ENCODE data around the gene CDCA7L.

CDCA7L gene

DNA sequence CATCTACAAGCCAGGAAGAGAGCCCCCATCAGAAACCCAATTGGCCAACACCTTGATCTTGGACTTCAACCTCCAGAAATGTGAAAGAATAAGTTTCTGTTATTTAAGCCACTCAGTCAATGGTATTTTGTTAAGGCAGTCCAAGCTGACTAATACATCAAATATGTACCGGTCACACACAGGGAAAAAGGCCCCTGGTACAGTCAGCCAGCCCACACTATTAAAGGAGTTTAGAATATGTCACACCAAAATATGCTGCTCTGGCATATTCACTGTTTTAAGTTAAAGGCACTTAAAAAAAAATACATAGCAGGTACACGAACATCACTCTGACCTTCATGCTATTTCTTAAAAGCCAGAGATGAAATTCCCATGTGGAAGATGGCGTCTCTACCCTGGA is 15.2 kb upstream of the CDCA7L start:
- H3K4me3 ChIP-seq (ENCODE audit: low read depth, low read length): no peak overlapping the region
- TF ChIP-seq, protein P1, sequence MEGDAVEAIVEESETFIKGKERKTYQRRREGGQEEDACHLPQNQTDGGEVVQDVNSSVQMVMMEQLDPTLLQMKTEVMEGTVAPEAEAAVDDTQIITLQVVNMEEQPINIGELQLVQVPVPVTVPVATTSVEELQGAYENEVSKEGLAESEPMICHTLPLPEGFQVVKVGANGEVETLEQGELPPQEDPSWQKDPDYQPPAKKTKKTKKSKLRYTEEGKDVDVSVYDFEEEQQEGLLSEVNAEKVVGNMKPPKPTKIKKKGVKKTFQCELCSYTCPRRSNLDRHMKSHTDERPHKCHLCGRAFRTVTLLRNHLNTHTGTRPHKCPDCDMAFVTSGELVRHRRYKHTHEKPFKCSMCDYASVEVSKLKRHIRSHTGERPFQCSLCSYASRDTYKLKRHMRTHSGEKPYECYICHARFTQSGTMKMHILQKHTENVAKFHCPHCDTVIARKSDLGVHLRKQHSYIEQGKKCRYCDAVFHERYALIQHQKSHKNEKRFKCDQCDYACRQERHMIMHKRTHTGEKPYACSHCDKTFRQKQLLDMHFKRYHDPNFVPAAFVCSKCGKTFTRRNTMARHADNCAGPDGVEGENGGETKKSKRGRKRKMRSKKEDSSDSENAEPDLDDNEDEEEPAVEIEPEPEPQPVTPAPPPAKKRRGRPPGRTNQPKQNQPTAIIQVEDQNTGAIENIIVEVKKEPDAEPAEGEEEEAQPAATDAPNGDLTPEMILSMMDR (IDR thresholded peaks at IDR 0.05; ENCODE audit: borderline replicate concordance, insufficient read depth, low read depth, low read length): no peak

DNA sequence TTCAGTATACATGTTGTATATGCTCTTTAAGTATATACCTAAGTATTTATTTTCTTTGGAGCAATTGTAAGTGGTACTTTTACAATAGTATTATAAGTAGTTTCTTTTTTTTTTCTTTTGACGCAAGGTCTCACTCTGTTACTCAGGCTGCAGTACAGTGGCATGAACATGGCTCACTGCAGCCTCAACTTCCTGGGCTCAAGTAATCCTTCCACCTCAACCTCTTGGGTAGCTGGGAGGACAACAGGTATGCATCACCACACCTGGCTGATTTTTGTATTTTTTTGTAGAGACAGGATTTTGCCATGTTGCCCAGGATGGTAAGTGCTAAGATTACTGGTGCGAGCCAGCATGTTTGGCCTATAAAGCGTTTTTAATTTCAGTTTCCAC is 13.7 kb upstream of the CDCA7L start:
- TF ChIP-seq, protein P1 (IDR thresholded peaks at IDR 0.05; ENCODE audit: borderline replicate concordance, insufficient read depth, low read depth, low read length): no peak
- no peak overlapping the region for H3K4me3 ChIP-seq (ENCODE audit: low read depth, low read length)

DNA sequence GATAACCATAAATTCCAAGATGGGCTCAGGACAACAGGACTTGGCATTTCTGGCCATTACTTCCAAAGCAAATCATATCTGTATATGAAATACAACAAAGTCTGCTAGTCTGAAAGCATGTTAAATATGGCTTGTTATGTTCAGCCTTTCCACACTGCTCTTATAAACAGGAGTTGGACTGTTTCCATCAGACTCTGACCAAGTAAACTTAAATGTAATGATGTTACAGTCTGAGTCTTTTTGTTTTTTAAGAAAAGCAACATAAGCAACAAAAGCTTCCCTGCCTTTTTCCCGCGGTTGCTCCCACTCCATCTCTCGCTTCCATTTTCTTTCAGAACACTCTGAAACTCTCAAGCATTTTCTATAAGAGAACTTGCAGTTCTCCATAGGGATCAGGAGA is 8.1 kb upstream of the CDCA7L start:
- H3K4me3 ChIP-seq (ENCODE audit: low read depth, low read length): no peak overlapping the region
- TF ChIP-seq, protein P1 (IDR thresholded peaks at IDR 0.05; ENCODE audit: borderline replicate concordance, insufficient read depth, low read depth, low read length): no peak

DNA sequence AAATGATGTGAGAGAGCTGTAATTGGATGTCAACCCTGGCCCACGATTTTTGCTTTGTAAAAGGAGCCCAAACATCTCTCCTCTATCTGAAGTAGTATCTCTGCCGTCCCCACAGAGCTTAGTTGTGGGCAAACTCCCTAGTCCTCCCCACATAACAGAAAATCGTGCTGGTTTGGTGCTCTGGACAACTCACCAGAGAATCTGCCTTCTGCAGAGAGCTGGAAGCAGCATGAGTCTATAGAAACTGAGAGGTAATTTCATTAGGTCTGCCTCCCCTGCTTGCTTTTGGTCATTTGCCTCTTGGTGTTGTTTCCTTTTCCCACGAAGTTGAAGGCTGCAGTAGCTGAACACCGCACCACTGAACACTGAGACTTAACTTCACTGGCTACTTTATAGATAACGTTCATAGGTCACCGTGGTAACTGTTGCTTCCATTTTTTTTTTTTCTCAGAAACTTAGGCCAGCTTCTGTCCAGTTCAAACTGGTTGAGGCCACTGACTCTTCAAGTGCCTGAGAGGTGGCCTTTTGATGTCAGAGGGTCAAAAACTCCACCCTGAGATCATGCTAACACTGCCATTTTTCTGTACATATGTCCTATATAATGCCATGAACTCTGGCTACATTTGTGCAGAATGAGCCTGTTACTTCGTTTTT is 3.3 kb upstream of the CDCA7L start:
- TF ChIP-seq, protein P1 (IDR thresholded peaks at IDR 0.05; ENCODE audit: borderline replicate concordance, insufficient read depth, low read depth, low read length): no peak
- no peak overlapping the region for H3K4me3 ChIP-seq (ENCODE audit: low read depth, low read length)

DNA sequence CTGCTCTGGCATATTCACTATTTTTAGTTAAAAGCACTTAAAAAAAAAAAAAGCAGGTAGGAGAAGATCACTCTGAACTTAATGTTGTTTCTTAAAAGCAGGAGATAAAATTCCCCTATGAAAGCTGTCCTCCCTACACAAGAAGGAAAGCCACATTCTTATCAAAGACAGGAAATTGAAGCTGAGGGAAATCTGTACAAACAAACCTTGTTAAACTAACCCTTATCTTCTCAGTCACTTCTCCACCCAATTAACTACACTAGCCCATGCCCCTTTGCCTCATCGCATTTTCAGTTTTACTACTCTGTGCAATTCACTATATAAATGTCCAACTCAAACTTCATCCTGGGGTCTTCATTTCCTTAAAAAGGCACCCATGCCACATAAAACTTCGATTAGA is 2.7 kb upstream of the CDCA7L start:
- TF ChIP-seq, protein P1 (IDR thresholded peaks at IDR 0.05; ENCODE audit: borderline replicate concordance, insufficient read depth, low read depth, low read length): no peak
- H3K4me3 ChIP-seq (ENCODE audit: low read depth, low read length): no peak overlapping the region

DNA sequence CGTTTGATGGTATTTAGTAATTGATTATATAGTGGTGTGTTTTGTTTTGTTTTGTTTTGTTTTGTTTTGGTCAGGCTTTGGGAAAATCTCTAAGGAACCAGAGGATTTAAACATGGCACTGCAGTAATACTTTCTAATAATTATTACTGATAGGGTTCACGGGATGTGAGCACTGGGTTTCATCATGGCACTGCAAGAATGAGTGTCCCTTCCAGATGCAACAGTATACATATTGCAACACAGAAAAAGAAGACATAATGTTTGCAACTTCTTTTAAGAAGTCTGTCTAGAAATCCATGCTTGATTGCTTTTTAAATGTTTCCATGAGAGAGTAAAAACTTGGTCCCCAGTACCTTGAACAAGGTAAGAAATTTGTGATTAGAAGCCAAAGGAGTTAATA is 2.2 kb upstream of the CDCA7L start:
- TF ChIP-seq, protein P1 (IDR thresholded peaks at IDR 0.05; ENCODE audit: borderline replicate concordance, insufficient read depth, low read depth, low read length): no peak
- H3K4me3 ChIP-seq (ENCODE audit: low read depth, low read length): no peak overlapping the region

DNA sequence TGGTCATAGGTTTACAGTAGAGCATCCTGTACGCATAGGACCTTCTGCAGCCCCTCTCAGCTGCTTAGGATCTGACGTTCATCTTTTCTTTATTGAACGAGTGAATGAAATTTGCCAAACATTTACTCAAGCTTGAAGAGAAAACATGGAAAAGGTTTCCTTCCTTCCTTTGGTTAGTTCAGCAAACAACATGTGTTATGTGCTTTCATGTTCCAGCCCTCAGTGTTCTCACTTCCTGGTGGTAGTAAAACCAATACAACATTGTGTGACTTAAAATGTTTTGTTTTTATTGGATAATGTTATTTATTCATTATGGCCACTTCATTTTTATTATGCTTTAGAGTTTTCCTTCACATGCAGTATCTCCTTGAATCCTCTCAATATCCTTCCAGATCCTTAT is 1.4 kb upstream of the CDCA7L start:
- no peak overlapping the region for H3K4me3 ChIP-seq (ENCODE audit: low read depth, low read length)
- TF ChIP-seq, protein P1 (IDR thresholded peaks at IDR 0.05; ENCODE audit: borderline replicate concordance, insufficient read depth, low read depth, low read length): no peak

All from GM12875 (cell line).